Epithelial cell of proximal tubule (primary cell): Measurements from ENCODE around the gene CHL1. TPM values are rescaled to one million over a fixed set of nuclear protein-coding genes. Genes with fewer than 3 reads are reported as not detected.
A peak's percentile ranks its signal among the peaks of the same experiment; 100 is the strongest.

ENCODE experiments used
- DNase-seq: peaks from one replicate; pipeline ENCODE4 v3.0.0-alpha.2; 2011; ENCODE audit warnings: low read depth
- H3K4me3 ChIP-seq: 2 replicates; pipeline ENCODE4 v1.5.1; 2011; ENCODE audit warnings: low read depth, mild to moderate bottlenecking, low read length
- total RNA-seq: library from RNA; depleted of rRNA; stranded (reverse); fragments of >200 nt; gene quantifications from 2 replicates; pipeline ENCODE4 v1.2.3, GENCODE V29; 2015
- TF ChIP-seq, protein P1 (sequence below): conservative IDR thresholded peaks from 2 replicates; pipeline ENCODE4 v1.5.1; 2012; ENCODE audit warnings: low read depth, mild to moderate bottlenecking, low read length

The CHL1 gene
- total RNA-seq, 1 donor from 2014 or later, result 0.17 TPM

DNA sequence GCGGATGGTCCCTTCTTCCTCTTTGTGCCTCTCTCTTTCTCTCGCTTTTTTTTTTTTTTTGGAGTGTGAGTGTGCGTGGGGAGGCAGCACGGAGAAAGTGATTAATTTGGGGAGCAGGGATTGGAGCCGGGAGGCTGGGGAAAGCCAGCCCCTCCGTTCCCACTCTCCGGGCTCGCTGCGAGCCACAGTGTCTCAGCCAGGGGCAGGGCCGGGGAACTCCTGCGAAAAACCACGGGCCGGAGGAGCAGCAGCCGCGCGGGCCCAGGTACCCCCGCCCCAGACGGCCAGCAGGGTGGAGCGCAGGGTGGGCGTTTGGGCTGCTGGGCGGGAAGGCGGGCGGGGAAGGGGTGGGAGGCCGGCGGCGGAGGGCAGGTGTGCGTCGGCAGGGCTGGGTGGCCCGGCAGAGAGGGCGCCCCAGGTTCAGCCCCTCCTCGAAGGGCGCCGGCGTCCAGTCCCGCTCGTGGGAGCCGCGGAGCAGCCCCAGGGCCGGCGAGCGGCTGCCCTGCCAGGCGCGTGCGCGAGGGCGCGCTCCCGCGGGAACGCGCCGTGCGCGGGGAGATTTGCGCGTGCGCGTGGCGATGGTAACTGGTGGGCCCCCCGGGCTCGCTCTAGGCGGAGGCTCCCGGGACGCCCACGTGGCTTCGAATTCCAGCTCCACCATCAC is 1.4 kb downstream of the CHL1 start:
- no peak for DNase-seq
- TF ChIP-seq, protein P1, sequence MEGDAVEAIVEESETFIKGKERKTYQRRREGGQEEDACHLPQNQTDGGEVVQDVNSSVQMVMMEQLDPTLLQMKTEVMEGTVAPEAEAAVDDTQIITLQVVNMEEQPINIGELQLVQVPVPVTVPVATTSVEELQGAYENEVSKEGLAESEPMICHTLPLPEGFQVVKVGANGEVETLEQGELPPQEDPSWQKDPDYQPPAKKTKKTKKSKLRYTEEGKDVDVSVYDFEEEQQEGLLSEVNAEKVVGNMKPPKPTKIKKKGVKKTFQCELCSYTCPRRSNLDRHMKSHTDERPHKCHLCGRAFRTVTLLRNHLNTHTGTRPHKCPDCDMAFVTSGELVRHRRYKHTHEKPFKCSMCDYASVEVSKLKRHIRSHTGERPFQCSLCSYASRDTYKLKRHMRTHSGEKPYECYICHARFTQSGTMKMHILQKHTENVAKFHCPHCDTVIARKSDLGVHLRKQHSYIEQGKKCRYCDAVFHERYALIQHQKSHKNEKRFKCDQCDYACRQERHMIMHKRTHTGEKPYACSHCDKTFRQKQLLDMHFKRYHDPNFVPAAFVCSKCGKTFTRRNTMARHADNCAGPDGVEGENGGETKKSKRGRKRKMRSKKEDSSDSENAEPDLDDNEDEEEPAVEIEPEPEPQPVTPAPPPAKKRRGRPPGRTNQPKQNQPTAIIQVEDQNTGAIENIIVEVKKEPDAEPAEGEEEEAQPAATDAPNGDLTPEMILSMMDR, result no peak
- H3K4me3 ChIP-seq, result peak overlapping the region; percentile 60

DNA sequence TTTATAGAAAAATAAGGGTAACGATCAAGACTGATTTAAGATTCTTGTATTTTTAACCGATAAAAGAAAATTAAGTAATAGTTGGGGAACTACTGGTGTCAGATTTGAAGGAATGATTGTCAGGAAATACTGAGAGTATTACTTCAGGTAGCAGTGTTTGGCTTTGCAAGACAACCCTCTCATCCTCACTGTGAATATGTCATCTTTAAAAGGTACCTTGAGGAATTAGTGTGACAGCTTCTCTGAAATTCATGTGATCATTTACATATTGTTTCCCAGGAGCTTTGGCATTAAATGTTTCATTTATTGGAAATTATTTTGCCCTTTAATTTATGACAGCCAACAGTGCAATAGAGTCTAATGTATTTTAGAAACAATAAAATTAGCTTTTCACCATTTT is 3.3 kb downstream of the CHL1 start:
- TF ChIP-seq, protein P1, result no peak
- DNase-seq, result no peak

DNA sequence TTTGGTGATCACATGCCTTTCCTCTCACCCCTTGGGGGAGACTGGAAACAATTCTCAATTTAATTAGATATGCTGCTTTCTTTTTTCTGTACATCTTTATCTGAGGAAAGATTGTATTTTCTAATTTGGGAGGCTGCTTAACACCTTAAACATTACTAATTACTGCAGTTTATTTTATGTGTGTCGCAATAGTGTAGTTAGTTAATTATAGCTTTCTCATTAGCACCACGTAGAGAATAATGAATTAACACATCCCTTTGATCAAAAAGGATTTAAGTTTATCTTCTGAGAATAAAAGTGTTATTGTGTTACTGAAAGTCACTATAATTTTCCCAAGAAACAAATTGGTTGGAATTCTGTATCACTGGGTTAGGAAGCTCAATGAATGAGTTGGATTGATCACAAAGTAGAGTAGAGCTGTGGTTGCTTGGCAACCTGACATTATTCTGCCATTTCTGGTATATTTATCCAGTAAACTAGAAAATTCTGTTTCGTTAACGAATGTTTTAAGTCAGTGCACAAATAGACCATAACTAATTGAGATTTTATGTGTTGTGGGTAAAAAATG is 4.3 kb downstream of the CHL1 start:
- TF ChIP-seq, protein P1, result no peak
- no peak for DNase-seq
- H3K4me3 ChIP-seq, result no peak overlapping the region

More for the DNA sequence above, 3.3 kb downstream of the CHL1 start:
- no peak overlapping the region for H3K4me3 ChIP-seq

DNA sequence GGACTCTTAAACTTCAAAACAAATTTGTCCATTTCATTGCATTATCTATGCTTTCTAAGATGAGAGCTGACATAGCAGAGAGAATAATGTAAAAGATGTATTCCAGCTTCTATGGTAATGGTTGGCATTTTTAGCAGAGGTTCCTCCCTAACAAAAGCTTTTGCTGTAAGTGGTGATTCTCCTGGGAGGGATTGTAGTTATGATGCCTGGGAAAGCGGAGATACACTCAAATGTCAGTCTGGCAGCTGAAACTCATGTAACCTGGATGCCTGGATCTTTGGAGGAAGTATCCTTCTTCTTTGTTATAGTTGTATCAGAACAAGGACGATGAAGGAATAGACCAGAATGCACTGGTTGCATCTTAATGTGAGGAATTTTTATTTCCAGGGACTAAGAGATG is 7.5 kb downstream of the CHL1 start:
- DNase-seq, result no peak
- TF ChIP-seq, protein P1, result no peak
- H3K4me3 ChIP-seq, result no peak overlapping the region

DNA sequence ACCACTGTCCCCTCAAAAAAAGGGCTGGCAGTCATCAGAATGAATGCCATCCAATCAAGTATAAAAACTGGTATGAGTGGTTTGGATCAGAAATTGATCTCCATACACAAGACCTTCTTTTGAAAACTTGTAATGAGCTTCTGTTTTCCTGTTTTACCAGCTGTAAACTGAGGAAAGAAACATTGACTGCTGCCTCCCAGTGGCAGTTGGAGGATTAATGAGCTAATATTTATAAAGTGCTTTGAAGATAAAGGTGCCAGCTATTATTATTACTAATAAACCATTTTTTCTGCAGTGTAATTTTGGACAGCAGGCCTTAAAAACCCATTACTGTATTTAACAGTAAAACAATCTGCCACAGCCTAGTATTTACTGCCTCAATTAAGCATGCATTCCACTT is 11.4 kb downstream of the CHL1 start:
- TF ChIP-seq, protein P1, result peak; percentile 36
- DNase-seq, result no peak
- no peak overlapping the region for H3K4me3 ChIP-seq

DNA sequence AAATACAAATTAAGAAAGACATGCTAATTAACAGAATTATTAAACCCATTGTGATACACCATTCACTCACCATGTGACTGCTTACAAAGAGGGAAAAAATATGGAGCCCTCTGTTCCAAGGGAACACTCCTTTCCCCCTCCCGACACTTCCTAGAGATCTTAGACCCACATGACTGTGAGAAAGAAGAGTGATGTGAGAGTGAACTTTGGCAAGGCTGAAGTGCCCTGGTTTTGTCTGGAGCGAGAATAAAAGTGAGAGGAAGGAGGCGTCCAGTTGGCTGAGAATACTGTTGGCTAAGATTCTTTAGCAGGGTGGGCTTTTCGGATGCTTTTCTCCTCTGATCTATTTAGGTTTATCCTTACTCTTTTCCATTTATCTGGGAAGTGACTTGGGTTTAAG is 14.1 kb downstream of the CHL1 start:
- no peak for DNase-seq
- H3K4me3 ChIP-seq, result no peak overlapping the region
- TF ChIP-seq, protein P1, result no peak

DNA sequence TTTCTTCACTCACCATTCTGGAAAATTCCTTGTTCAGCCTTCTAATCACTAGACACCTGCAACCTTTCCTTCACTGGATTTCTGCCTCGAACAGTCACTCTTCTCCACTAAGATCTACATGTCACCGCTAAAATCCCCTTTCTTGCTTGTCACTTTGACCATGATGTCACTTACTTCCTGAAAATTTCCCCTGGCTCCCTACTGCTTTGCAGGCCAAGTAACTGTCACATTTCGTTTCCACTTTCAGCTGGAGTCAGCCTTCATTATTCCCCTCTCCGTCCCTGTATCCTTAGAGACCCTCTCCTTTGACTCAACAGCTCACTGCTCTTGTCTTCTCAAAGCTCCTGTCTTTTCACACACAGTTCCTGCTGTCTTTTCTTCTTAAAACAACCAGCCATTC is 15.9 kb downstream of the CHL1 start:
- DNase-seq, result no peak
- TF ChIP-seq, protein P1, result no peak
- no peak overlapping the region for H3K4me3 ChIP-seq
